ENCODE results near the gene MPRIP. TPM values are rescaled to one million over a fixed set of nuclear protein-coding genes. Genes with fewer than 3 reads are reported as not detected.
"Not testable (repeated sequence)": the region's sequence is repeated elsewhere in the genome, so short reads cannot be mapped to it uniquely, and the experiment has no call there.

MPRIP gene
- total and polyA plus RNA-seq, 7 donors: 43.2 to 113 (median 77.4) TPM

GRCh38 chr17:17156511-17156910 is 114.3 kb downstream of the MPRIP start:
- TF ChIP-seq POLR2A (IDR thresholded peaks at IDR 0.05) (no peak), EP300 (IDR thresholded peaks at IDR 0.05) (no peak), POLR2AphosphoS5 (IDR thresholded peaks at IDR 0.05) (no peak), CTCF (IDR thresholded peaks at IDR 0.05) (no peak)
- intact Hi-C loops (cut with DNase I): no loop called here
- peaks cover 0 to 26% (median 15%) of the 10 kb centered on the region in 4 donors for H3K4me1 ChIP-seq
- no peak overlapping the region for H3K27ac ChIP-seq
- peaks cover 10 to 88% (median 75%) of the 10 kb centered on the region in 4 donors for H3K36me3 ChIP-seq
- H3K9me3 ChIP-seq: no peaks in the 10 kb centered on the region
- no peak overlapping the region for H3K4me3 ChIP-seq
- WGBS, 2 donors: 82 to 92% methylated on average over 10 of the region's 10 CpGs
- no peak for DNase-seq
- no peaks in the 10 kb centered on the region for H3K27me3 ChIP-seq

GRCh38 chr17:17157041-17157440 is 114.8 kb downstream of the MPRIP start:
- H3K27me3 ChIP-seq: no peaks in the 10 kb centered on the region
- 92 to 95% methylated on average over 6 of the region's 6 CpGs for WGBS, 2 donors
- no peak overlapping the region for H3K27ac ChIP-seq
- H3K4me3 ChIP-seq: no peak overlapping the region
- DNase-seq: no peak
- peaks cover 10 to 93% (median 80%) of the 10 kb centered on the region in 4 donors for H3K36me3 ChIP-seq
- H3K9me3 ChIP-seq: no peaks in the 10 kb centered on the region
- TF ChIP-seq POLR2A (IDR thresholded peaks at IDR 0.05) (no peak), CTCF (IDR thresholded peaks at IDR 0.05) (no peak), EP300 (IDR thresholded peaks at IDR 0.05) (no peak), POLR2AphosphoS5 (IDR thresholded peaks at IDR 0.05) (no peak)
- H3K4me1 ChIP-seq: peaks cover 0 to 20% (median 10%) of the 10 kb centered on the region in 4 donors
- intact Hi-C loops (cut with DNase I): no loop called here

DNA sequence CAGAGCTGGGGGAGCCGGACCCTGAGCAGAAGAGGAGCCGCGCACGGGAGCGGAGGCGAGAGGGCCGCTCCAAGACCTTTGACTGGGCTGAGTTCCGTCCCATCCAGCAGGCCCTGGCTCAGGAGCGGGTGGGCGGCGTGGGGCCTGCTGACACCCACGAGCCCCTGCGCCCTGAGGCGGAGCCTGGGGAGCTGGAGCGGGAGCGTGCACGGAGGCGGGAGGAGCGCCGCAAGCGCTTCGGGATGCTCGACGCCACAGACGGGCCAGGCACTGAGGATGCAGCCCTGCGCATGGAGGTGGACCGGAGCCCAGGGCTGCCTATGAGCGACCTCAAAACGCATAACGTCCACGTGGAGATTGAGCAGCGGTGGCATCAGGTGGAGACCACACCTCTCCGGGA is 116.2 kb downstream of the MPRIP start:
- peaks cover 10 to 100% (median 88%) of the 10 kb centered on the region in 4 donors for H3K36me3 ChIP-seq
- DNase-seq; intact Hi-C loops (cut with DNase I); H3K4me1 ChIP-seq; H3K4me3 ChIP-seq; H3K9me3 ChIP-seq; H3K27me3 ChIP-seq; H3K27ac ChIP-seq: not testable (repeated sequence)
- WGBS, 2 donors: 96 to 97% methylated on average over 33 of the region's 33 CpGs

DNA sequence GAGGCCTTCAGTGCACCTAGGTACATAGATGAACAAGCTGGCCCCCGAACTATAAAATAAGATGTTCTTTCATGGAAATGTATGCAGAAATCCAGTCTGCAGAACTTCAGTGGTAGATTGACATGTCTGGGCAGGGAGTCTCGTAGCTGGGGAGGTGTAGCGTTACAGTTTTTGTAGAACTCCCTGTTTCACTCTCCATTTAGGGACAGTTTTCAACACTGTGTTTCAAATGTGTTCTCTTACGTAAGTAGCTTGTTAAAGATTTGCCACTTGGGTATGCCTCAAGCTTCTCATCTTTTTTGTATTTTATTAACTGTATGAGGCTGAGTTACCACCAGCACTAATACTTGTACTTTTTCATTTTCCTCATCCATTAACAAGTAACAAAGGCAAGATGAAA is 117.3 kb downstream of the MPRIP start:
- Histone ChIP-seq H3K36me3 (peaks cover 7 to 97% (median 86%) of the 10 kb centered on the region in 4 donors), H3K4me3 (no peak overlapping the region), H3K4me1 (peaks cover 0 to 7% (median 0%) of the 10 kb centered on the region in 4 donors), H3K27me3 (no peaks in the 10 kb centered on the region), H3K9me3 (no peaks in the 10 kb centered on the region), H3K27ac (no peak overlapping the region)
- intact Hi-C loops (cut with DNase I): no loop called here
- DNase-seq: no peak
- 98% methylated on average over 4 of the region's 4 CpGs for WGBS, 2 donors
- no peak for TF ChIP-seq POLR2A (IDR thresholded peaks at IDR 0.05)
- TF ChIP-seq EP300 (IDR thresholded peaks at IDR 0.05): no peak
- TF ChIP-seq POLR2AphosphoS5 (IDR thresholded peaks at IDR 0.05): no peak
- no peak for TF ChIP-seq CTCF (IDR thresholded peaks at IDR 0.05)

DNA sequence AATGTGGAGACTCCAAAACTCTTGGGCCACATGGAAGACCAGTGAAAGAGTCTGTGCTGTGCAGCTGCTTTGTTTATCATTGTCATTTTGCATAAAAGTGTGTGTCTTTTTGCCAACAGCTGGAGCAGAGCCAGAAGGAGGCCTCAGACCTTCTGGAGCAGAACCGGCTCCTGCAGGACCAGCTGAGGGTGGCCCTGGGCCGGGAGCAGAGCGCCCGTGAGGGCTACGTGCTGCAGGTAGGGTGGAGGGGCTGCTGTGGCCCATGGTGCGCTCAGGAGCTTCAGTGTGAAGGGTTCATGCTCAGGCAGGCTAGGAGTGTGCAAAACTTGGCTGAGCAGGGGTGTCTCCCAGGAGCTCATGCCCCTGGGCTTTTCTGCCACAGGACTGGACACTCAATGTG is 118.9 kb downstream of the MPRIP start:
- TF ChIP-seq POLR2AphosphoS5 (IDR thresholded peaks at IDR 0.05) (no peak), EP300 (IDR thresholded peaks at IDR 0.05) (no peak), CTCF (IDR thresholded peaks at IDR 0.05) (no peak), POLR2A (IDR thresholded peaks at IDR 0.05) (no peak)
- H3K4me3 ChIP-seq: no peak overlapping the region
- peaks cover 7 to 97% (median 84%) of the 10 kb centered on the region in 4 donors for H3K36me3 ChIP-seq
- H3K27ac ChIP-seq: no peak overlapping the region
- WGBS, 2 donors: 92 to 93% methylated on average over 6 of the region's 6 CpGs
- no peaks in the 10 kb centered on the region for H3K9me3 ChIP-seq
- no peak for DNase-seq
- H3K4me1 ChIP-seq: peaks cover 0 to 5% (median 0%) of the 10 kb centered on the region in 4 donors
- no peaks in the 10 kb centered on the region for H3K27me3 ChIP-seq
- intact Hi-C loops (cut with DNase I): no loop called here

Data from sigmoid colon (tissue), 7 donors.